A673 (cell line): ENCODE data around the gene ZFAND2B. TPM values are rescaled to one million over a fixed set of nuclear protein-coding genes. Genes with fewer than 3 reads are reported as not detected.

Experiments used
- BruUV-seq: library from RNA; stranded (reverse); fragments of 400-500 nt; replicated peaks from 2 replicates; lab custom pipeline; 2021; lab: Mats Ljungman, UMichigan
- CTCF ChIA-PET: fragments of 300-600 bp; sonication (Branson Sonifier 250); formaldehyde crosslinking; loops from one replicate; lab custom pipeline; 2022; ENCODE audit warnings: antibody characterized with exemption; lab: Charles Lee
- POLR2A ChIA-PET: fragments of 300-600 bp; sonication (Branson Sonifier 250); formaldehyde crosslinking; loops from one replicate; lab custom pipeline; 2022; ENCODE audit warnings: antibody characterized with exemption; ENCODE audit not compliant: low non-redundant PET; lab: Charles Lee
- DNase-seq: peaks from one replicate; pipeline ENCODE4 v3.0.0-alpha.2; 2015; ENCODE audit warnings: low spot score
- H3K27ac ChIP-seq: fragments of 200-600 bp; sonication (generic); 2 replicates; pipeline ENCODE4 v1.5.1; 2016; ENCODE audit warnings: mixed run types, low read depth, mild to moderate bottlenecking, mixed read lengths, antibody characterized with exemption, low read length; ENCODE audit not compliant: poor library complexity, severe bottlenecking
- H3K27me3 ChIP-seq: fragments of 200-600 bp; sonication (generic); replicated peaks from 2 replicates; pipeline ENCODE4 v1.6.1; 2017; ENCODE audit warnings: mixed run types, low read depth, mild to moderate bottlenecking, mixed read lengths, antibody characterized with exemption, low read length; ENCODE audit not compliant: insufficient read depth, poor library complexity
- H3K36me3 ChIP-seq: fragments of 200-600 bp; sonication (generic); 2 replicates; pipeline ENCODE4 v1.6.1; 2016; ENCODE audit warnings: mixed run types, mild to moderate bottlenecking, mixed read lengths, antibody characterized with exemption, low read length; ENCODE audit not compliant: insufficient read depth, poor library complexity, severe bottlenecking
- H3K4me1 ChIP-seq: fragments of 200-600 bp; sonication (generic); 2 replicates; pipeline ENCODE4 v1.6.1; 2017; ENCODE audit warnings: mixed run types, mild to moderate bottlenecking, mixed read lengths, antibody characterized with exemption, low read length; ENCODE audit not compliant: insufficient read depth, poor library complexity, severe bottlenecking
- H3K4me3 ChIP-seq: fragments of 200-600 bp; sonication (generic); 2 replicates; pipeline ENCODE4 v1.5.1; 2016; ENCODE audit warnings: low read depth, mixed run types, mild to moderate bottlenecking, mixed read lengths, low read length; ENCODE audit not compliant: poor library complexity, severe bottlenecking
- H3K9me3 ChIP-seq: fragments of 200-600 bp; sonication (generic); 2 replicates; pipeline ENCODE4 v1.6.1; 2016; ENCODE audit warnings: mixed run types, low read depth, mild to moderate bottlenecking, mixed read lengths, antibody characterized with exemption, low read length; ENCODE audit not compliant: poor library complexity, severe bottlenecking
- EZH2 ChIP-seq: fragments of 200-600 bp; sonication (generic); IDR thresholded peaks from 2 replicates; pipeline ENCODE4 v1.6.1; 2017; ENCODE audit warnings: borderline replicate concordance, low read depth, mild to moderate bottlenecking, mixed read lengths, antibody characterized with exemption, low read length; ENCODE audit not compliant: poor library complexity, severe bottlenecking
- intact Hi-C: fragments of 100-400 bp; cut with micrococcal nuclease; formaldehyde crosslinking; loops from one replicate; pipeline ENCODE4 v1.10.0; 2022; ENCODE audit not compliant: unreplicated experiment
- total RNA-seq: library from RNA; stranded (reverse); gene quantifications from 2 replicates; pipeline ENCODE4 v1.2.3, GENCODE V29; 2021
- TF ChIP-seq, protein P1 (sequence below): fragments of 300-800, 200-600 bp; sonication (generic); conservative IDR thresholded peaks from 2 replicates; pipeline ENCODE4 v1.5.1; 2017; ENCODE audit warnings: low read depth, mild to moderate bottlenecking, antibody characterized with exemption, low read length, moderate library complexity, mixed read lengths

ZFAND2B gene
- total RNA-seq, 1 experiment from 2014 or later: 20.0 TPM

DNA sequence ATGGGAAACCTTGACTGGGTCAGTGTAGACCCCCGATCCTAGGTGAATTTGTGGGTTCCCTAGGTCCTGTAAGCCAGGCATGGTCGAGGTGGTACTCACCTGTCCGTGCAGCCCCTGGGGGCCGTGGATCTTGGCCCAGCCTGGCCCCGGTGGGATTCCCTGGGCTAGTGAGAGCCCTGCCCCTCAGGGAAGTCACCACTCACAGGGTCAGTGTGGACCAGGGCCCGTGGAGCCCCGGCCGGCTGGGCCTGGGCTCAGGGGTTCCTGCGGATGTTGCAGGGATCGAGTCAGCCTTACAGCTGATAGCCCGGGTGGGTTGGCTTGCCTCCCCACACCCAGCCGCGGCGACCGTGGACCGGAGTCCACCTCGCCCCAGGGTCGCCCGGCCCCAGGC, 22.3 kb downstream of the ZFAND2B start:
- Histone ChIP-seq H3K27me3 (no peaks in the 10 kb centered on the region), H3K27ac (peak overlapping the region; percentile 89), H3K4me1 (peaks cover 6% of the 10 kb centered on the region), H3K36me3 (peaks cover 40% of the 10 kb centered on the region), H3K4me3 (peak overlapping the region; percentile 71), H3K9me3 (no peaks in the 10 kb centered on the region)
- intact Hi-C loops: no loop called here
- no peak for TF ChIP-seq EZH2
- TF ChIP-seq, protein P1, sequence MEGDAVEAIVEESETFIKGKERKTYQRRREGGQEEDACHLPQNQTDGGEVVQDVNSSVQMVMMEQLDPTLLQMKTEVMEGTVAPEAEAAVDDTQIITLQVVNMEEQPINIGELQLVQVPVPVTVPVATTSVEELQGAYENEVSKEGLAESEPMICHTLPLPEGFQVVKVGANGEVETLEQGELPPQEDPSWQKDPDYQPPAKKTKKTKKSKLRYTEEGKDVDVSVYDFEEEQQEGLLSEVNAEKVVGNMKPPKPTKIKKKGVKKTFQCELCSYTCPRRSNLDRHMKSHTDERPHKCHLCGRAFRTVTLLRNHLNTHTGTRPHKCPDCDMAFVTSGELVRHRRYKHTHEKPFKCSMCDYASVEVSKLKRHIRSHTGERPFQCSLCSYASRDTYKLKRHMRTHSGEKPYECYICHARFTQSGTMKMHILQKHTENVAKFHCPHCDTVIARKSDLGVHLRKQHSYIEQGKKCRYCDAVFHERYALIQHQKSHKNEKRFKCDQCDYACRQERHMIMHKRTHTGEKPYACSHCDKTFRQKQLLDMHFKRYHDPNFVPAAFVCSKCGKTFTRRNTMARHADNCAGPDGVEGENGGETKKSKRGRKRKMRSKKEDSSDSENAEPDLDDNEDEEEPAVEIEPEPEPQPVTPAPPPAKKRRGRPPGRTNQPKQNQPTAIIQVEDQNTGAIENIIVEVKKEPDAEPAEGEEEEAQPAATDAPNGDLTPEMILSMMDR: no peak
- no peak for DNase-seq
- POLR2A ChIA-PET: interaction anchor here (0.6 kb wide), 1 partner anchor 20 kb away, joined by 4 read pairs; no protein-coding TSS in a partner anchor
- CTCF ChIA-PET: no interaction called here
- no TSS peak for BruUV-seq

DNA sequence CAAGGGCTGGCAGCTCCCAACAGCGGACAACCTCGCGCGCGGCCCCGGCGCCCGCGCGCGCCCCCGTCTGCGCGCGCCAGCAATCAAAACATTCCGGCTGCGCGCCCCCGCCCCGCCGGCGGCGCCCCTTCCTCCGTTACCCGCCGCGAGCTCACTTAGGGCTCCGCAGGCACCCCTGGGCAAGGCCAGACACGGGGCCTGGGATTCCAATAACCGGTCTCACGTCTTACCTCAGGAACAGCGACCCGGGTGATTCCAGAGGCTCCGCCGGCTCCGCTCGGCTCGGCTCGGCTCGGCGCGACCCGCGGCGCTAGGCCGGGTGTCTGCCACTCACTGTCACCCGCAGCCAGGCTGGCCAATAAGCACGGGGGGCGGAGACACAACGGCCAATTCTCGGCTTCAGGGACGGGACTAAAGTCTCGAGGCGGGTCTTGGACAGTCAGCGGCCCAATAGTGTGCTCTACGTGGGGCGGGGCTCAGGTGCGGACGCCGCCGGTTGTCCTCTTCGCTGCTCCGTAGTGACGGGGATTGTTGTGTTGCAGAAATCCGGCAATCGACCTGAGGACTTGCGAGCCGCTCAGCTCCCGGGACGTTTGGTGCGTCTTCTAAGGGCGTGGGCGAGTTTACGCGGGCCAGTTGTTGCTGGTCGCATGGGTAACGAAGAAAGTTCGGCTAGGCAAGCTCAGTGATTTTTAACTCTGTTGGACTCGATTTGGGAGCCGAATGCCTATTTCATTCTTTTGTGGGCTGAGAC, 22.9 kb downstream of the ZFAND2B start, which contains the start of the genes ANKZF1 and ATG9A:
ANKZF1 (plus strand) TSS at position 502 of the 754 bp plus-strand sequence. CDS start 452 bp downstream, outside the sequence.
ATG9A (minus strand) TSS at position 332 of the 754 bp plus-strand sequence. CDS start 1,612 bp downstream, outside the sequence.
- Histone ChIP-seq H3K9me3 (no peaks in the 10 kb centered on the region), H3K4me3 (peak within 1 kb of the TSS; percentile 71), H3K4me1 (peaks cover 6% of the 10 kb centered on the region), H3K27me3 (no peaks in the 10 kb centered on the region), H3K36me3 (peaks cover 40% of the 10 kb centered on the region), H3K27ac (peak within 1 kb of the TSS; percentile 89)
- ChIA-PET POLR2A (interaction anchor here (0.6 kb wide), 1 partner anchor 21 kb away, joined by 4 read pairs; no protein-coding TSS in a partner anchor), CTCF (no interaction called here)
- BruUV-seq: no TSS peak
- intact Hi-C loops: no loop called here
- DNase-seq: peak; percentile 100
- TF ChIP-seq, protein P1: no peak
- no peak for TF ChIP-seq EZH2

DNA sequence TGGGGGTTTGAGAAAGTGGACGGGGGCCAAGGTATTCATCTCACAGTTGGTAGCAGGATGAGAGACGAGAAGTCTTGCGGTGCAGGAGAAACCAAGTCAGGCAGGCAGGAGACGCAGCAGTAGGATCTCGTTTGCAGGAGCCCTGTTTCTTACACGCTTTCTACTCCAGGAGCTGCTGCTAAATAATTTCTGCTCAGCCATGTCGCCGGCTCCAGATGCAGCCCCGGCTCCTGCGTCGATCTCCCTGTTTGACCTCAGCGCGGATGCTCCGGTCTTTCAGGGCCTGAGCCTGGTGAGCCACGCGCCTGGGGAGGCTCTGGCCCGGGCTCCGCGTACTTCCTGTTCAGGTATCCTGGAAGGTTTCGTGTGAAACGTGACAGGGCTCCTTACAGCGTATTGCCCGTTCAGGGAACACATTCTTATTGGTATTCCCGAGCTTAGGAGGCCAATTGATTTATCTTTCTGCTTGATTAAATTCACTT, 23.5 kb downstream of the ZFAND2B start:
- DNase-seq: no peak
- BruUV-seq: TSS peak; percentile 65
- CTCF ChIA-PET: no interaction called here
- H3K27me3 ChIP-seq: no peaks in the 10 kb centered on the region
- POLR2A ChIA-PET: no interaction called here
- TF ChIP-seq EZH2: no peak
- TF ChIP-seq, protein P1: no peak
- intact Hi-C loops: no loop called here
- H3K9me3 ChIP-seq: no peaks in the 10 kb centered on the region
- H3K27ac ChIP-seq: peak overlapping the region; percentile 89
- peak overlapping the region; percentile 71 for H3K4me3 ChIP-seq
- peaks cover 6% of the 10 kb centered on the region for H3K4me1 ChIP-seq
- H3K36me3 ChIP-seq: peaks cover 40% of the 10 kb centered on the region
